Measurements from ENCODE around the gene BEST4.
"Not testable (repeated sequence)": the region's sequence is repeated elsewhere in the genome, so short reads cannot be mapped to it uniquely, and the experiment has no call there.

DNA sequence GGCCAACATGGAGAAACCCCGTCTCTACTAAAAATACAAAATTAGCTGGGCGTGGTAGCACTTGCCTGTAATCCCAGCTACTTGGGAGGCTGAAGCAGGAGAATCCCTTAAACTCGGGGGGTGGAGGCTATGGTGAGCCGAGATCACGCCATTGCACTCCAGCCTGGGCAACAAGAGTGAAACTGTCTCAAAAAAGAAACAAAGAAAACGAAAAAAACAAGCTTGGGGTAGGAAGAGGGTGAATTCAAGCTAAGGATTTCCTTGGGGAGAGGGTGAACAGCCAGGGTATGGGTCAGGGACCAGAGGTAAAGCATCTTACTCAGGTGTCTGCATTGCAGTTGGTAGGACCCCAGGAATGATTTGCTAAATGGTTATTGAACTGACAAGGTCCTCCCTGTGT is 21.5 kb downstream of the BEST4 start:
- TF ChIP-seq, protein P1, sequence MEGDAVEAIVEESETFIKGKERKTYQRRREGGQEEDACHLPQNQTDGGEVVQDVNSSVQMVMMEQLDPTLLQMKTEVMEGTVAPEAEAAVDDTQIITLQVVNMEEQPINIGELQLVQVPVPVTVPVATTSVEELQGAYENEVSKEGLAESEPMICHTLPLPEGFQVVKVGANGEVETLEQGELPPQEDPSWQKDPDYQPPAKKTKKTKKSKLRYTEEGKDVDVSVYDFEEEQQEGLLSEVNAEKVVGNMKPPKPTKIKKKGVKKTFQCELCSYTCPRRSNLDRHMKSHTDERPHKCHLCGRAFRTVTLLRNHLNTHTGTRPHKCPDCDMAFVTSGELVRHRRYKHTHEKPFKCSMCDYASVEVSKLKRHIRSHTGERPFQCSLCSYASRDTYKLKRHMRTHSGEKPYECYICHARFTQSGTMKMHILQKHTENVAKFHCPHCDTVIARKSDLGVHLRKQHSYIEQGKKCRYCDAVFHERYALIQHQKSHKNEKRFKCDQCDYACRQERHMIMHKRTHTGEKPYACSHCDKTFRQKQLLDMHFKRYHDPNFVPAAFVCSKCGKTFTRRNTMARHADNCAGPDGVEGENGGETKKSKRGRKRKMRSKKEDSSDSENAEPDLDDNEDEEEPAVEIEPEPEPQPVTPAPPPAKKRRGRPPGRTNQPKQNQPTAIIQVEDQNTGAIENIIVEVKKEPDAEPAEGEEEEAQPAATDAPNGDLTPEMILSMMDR (IDR thresholded peaks at IDR 0.05; ENCODE audit: poor library complexity) = not testable (repeated sequence)
- not testable (repeated sequence) for TF ChIP-seq EZH2 (IDR thresholded peaks at IDR 0.05; ENCODE audit: borderline replicate concordance)

Measured in hepatocyte (in vitro differentiated cells).